HG02763 (cell line): ENCODE measurements around the gene DOCK10.
"Not testable (repeated sequence)": the region's sequence is repeated elsewhere in the genome, so short reads cannot be mapped to it uniquely, and the experiment has no call there.

Source experiments
- ATAC-seq: cut with Tn5 transposase; IDR thresholded peaks from one replicate; pipeline ENCODE4 v1.9.1; 2021; ENCODE audit warnings: mild to moderate bottlenecking, moderate library complexity; ENCODE audit not compliant: unreplicated experiment

DOCK10 gene

DNA sequence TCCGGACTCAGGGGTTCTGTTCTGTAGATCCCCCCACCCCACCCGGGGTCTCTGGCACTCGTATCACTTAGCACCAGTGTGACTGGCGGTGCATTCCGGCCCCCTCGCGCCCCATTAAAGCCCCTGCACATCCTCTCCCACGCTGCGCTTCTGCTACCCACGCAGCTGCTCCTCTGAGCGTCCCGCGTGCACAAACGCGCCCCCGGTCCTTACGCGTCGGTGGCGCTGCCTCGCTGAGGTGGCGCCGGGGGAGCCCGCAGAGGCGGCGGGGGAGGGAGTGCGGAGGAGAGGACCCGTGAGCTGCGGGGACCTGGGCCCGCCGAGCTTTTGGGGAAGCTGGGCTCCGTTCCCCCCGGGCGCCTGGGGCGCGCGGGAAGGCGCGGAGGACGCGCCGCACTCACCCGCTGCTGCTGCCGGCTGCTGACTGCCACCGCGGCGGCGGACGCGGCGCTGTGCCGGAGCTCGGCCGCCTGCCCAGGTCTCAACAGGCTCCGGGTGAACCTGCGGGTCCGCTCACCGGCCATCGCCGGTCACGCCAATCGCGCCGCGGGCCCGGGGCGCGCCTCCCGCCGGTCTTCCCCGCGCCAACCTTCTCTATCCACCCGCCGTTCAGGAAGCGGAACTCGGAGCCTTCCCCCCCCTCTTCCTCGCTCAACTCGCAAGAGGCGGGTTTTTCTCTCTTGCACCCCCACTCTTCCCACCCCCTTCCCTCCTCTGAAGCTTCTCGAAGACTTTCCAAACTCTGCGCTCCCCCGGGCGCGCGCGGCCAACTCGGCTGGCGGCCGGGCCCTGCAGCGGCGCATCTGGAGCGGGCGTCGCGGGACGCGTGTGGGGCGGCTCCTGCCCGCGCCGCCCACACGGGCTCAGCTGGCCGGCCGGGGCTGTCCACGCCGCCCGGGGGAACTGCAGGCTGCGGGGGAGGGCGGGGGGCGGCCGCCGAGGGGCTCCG lies at the start of gene DOCK10:
DOCK10 (minus strand) TSS at position 618 of the 949 bp plus-strand sequence; CDS start at position 524, 94 bp downstream.
- peak; percentile 25 for ATAC-seq

DNA sequence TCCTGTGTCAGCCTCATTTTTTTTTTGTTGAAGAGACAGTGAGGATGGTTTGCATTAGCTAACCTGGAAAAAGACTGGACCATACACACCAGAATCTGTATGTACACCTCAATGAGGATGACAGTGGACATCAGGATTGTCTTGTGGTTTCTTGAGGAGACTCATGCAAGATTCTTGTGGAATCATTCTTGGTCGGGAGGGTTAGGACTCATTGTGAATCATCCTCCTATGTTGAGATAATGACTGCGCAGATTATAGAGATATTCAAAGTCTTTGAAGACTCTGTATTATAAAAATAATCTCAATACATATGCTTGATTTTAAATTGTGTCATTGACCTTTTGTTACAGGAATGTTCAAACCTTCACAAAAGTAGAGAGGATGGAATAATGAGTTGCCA lies 49.1 kb upstream of the DOCK10 start:
- ATAC-seq: no peak

GRCh38 chr2:225090746-225091145 lies 48.5 kb upstream of the DOCK10 start:
- no peak for ATAC-seq

DNA sequence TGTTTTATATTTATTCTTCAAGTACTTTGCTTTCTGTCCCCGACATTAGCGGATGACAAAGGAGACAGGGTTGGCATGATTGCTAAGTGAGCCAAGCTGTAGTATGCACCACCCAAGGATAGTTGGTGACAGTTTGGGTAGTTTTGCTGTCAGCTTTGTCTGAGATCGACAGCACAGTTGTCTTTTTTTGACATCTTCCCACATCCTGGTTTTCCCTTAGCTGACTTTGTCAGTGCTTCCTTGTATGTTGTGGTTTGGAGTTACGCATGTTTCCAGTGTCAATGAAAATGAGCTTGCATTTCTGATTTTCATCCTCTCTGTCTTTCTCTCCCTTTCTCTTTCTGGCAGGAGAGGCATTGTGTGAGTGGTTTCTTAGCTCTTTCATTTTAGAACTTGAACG lies 44.6 kb upstream of the DOCK10 start:
- ATAC-seq: no peak

GRCh38 chr2:225086439-225086838 lies 44.2 kb upstream of the DOCK10 start:
- ATAC-seq: no peak

GRCh38 chr2:225083276-225083675 lies 41.0 kb upstream of the DOCK10 start:
- no peak for ATAC-seq

DNA sequence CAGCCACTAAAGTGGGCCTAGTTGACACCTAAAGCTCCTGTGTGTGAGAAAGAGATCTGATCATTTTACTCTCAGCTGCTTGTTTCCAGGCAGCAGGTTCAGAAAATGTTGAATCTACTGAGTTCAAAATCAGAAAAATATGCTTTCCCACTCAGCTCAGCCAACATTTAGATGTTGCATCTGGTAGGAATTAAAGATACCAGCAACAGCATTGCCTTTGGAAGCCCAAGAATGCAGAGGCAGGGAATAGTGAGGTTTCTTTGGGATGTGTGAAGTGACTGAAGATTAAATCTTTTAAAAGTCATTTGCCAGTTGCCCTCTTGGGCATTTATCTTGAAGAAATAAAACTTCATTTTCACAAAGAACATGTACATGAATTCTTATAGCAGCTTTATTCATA lies 33.9 kb upstream of the DOCK10 start:
- ATAC-seq: no peak

DNA sequence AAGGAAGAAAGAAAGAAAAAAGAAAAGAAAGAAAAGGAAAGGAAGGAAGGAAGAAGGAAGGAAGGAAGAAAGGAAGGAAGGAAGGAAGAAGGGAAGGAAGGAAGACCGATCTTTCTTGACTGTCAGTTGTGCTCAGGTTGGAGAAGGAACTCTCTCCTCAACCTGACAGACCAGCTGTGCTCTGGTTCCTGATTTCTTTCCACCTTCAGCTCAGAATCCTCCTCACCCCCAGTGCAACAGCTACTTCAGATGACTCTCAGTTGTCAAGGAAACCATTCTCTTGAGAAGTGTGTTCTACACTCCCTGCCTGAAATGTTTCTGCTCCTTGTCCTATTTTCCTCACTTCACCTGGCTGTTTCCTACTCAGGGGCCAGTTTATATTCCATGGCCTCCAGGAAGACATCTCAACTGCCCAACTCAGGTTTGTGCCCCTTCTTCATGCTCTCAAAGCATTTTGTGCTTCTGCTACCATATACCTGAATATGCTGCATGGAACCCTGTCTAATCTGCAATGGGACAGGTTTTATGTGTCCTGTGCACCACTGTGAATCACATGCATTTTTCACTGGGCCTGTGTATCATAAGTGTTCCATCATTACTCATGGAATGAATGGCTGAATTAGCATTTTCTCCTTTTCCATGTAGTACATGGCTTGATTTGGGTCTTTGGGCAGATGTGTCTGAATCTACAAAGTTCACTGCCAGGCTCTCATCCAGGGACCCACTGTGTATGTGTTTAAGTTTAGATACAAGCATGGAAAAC lies 32.8 kb upstream of the DOCK10 start:
- no peak for ATAC-seq

DNA sequence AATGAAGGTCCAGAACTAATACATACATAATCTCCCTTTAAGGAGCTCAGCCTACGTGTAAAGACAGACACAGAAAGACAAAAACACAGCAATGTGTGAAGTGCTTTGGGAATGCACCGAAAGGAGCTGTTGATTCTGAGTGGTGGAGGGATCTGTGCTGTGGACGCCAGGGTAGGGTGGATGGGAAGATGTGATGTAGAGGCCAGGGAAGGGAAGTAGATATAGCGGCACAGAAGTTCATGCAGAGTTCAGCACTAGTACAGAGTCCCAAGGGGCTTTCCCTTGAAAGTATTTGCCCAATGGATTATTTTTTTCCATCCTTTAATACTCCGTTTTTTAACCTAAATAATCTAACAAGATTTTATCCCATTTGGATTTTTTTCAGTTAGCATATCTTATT lies 32.1 kb upstream of the DOCK10 start:
- no peak for ATAC-seq

DNA sequence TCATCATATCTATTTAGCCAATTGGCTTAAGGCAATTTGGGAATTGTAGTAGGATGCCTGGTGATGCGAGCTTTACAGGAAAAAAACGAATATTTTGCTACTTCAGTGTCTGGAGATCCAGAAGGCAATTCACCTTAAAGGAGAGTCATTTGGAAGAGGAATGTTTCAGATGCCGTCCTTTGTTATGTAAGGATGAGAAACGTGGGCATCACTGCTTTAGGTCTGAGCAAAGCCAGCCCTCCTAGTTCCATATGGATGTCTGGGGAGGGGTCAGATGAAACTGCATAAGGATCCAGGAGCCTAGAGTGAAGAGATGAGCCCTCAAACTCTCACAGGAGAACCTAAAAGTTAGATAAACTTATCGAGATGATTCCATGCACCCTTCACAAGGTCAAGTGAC lies 30.9 kb upstream of the DOCK10 start:
- ATAC-seq: no peak

DNA sequence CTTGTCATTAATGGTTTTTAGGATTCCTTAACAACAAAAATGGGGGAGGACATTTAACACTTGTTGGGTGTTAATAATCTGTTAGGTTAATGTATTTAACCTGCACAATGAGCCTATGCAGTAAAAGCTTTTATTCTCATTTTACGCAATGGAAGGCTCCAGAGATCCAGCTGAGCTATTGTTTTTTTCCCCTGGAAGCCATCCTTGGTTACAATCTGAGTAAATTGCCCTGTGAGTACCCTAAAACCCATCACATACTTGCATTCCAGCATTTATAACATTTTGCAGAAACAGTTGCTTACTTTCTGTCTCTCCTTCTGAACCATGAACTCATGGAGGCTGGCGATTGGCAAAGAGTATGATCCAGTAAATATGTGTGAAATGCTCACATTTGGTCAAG lies 30.2 kb upstream of the DOCK10 start:
- no peak for ATAC-seq

DNA sequence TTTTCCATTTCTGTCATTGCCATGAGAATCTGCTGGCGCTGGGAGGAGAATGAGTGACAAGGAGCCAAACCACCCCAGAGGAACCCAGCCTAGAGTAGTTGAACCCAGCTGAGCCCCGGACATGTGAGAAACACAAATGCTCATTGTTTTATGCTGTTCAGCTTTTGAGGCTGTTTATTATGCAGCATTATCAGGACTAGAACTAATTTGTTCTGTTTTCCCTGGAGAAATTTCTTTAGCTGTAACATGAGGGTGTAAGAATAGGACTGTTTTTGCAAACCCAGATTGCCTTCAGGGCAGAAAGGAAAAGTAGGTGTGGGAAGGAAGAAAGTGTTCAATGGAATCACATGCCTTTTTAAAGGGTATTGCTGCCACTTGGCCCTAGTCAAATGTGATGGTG lies 28.5 kb upstream of the DOCK10 start:
- ATAC-seq: no peak

DNA sequence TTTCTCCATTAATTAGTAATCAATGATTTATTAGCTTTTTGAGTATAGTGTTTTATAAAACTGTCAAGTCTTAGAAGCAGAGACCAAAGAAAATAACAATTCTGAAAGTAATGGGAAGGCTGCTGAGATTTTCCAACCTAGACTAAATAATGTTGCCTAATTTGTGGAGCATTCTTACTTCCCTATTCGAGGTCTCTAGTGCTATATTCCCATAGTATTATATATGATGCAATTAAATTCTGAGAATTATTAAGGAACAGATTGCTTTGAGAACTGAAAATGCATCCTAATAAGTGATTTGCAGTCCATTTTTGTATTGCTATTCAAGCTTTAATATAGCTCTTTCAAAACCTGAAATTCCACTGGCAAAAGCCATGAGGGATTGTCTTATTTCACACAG lies 27.7 kb upstream of the DOCK10 start:
- no peak for ATAC-seq

DNA sequence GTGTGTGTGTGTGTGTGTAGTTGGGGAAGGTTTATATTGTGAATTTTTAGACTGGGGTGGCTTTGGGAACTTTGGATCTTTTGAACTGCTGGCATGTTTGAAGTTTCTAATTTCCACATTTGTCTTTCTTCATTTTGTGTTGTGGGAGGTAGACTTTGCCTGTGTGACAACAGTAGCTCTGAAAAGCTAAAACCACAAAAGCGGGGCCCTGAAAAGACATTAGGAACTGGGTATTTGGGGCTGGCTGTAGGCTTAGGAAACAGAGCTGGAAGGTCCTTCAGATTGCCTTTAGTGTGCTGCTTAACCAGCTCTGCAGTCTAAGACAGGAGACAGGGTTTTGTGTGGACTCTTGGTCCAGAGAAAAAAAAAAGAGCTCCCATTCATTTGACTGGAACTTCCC lies 27.2 kb upstream of the DOCK10 start:
- no peak for ATAC-seq

DNA sequence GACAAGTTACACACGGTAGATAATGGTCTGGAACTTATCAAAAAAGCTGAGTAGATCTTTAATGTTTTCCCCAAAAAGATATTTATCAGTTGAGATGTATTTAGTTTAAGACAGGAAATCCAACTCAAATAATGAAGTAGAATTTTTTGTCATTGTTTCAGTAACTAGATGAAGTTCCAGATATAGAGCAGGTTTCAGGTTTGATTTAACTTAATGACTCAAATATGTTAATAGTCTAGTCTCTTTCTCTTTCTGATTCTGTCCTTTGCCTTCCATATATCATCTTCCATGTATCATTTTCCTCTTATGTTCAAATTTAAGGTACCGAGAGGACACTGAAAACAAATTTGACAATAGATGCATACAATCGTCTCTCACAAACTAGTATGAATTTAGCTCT lies 23.6 kb upstream of the DOCK10 start:
- no peak for ATAC-seq

GRCh38 chr2:225064928-225065327 lies 22.7 kb upstream of the DOCK10 start:
- no peak for ATAC-seq

DNA sequence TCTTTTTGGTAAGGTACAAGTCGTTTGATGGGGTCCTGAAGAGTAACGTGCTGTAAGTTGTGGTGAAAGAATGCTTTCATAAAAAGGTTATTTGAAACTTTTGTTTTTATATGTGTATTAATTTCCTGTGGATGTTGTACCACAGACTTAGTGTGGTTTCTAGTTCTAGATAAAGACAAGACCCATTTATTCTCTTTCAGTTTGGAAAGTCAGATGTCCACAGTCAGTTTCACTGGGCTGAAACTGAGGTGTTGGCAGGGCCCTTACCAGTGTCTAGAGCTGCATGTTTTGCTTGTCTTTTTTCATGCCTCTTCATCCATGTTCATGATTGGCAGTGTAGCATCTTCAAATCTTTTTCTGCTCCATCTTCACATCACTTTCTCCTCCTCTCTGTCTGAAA lies 22.1 kb upstream of the DOCK10 start:
- no peak for ATAC-seq

- ATAC-seq: no peak
Observed at GRCh38 chr2:225056330-225057073, 14.2 kb upstream of the DOCK10 start.

- no peak for ATAC-seq
Observed at GRCh38 chr2:225055714-225056113, 13.4 kb upstream of the DOCK10 start.

DNA sequence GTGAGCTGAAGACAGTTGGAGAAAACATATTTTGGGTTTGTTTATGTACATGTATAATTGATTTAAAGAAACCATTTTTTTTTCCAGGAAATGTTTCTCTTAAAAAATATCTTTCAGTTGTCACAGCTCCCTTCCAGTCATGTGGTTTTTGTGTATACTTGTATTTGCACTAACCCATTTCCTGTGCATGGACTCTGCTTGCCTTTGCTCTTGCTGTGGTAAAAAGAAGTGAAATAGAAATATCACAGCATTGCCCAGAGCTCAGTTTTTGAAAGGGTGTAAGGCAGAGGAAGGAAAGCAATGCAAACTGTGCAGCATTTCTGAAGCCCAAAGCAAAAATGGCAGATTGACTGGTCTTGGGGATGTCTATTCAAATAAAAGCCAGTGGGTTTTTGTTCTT lies 10.4 kb upstream of the DOCK10 start:
- no peak for ATAC-seq

- not testable (repeated sequence) for ATAC-seq
Observed at GRCh38 chr2:225047502-225047901, 5.2 kb upstream of the DOCK10 start.
